Gastroesophageal sphincter (tissue), 3 donors: ENCODE results near the gene NGDN.

Experiments
- POLR2AphosphoS5 ChIP-seq: sonication (generic); formaldehyde crosslinking; IDR thresholded peaks from one replicate; pipeline ENCODE4 v1.6.1; 2017; ENCODE audit warnings: antibody characterized with exemption
- TF ChIP-seq, protein P1 (sequence below), 4 experiments: fragments of 200-600 bp in 2 of 4; fragments of 450-650 bp in 2 of 4; sonication (generic) in 1 of 4; IDR thresholded peaks; one replicate each; pipeline ENCODE4 v1.5.1; 2017 to 2019; ENCODE audit warnings: antibody characterized with exemption in 4 of 4, mild to moderate bottlenecking in 2 of 4, moderate library complexity in 2 of 4

DNA sequence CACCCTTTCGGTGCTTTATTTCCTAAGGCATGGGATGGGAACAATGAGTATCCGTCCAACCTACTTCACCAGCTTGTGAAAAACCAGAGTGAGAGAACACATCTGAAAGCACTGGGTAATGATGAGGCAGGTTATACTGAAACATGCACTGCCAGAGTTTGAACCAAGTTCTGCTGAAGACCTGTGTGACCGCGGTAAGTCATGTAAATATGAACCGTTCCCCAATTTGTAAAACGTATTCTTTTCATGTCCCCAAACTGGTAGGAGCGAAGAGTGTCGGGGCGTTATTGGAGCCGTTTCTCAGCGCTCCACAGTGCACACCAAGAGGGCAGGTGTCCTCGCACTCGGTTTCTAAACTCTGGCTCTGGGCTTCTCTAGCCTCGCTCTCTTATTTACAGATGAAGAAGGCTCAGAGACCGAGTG is 788 bp upstream of the NGDN start:
- no peak for TF ChIP-seq POLR2AphosphoS5
- TF ChIP-seq, protein P1, sequence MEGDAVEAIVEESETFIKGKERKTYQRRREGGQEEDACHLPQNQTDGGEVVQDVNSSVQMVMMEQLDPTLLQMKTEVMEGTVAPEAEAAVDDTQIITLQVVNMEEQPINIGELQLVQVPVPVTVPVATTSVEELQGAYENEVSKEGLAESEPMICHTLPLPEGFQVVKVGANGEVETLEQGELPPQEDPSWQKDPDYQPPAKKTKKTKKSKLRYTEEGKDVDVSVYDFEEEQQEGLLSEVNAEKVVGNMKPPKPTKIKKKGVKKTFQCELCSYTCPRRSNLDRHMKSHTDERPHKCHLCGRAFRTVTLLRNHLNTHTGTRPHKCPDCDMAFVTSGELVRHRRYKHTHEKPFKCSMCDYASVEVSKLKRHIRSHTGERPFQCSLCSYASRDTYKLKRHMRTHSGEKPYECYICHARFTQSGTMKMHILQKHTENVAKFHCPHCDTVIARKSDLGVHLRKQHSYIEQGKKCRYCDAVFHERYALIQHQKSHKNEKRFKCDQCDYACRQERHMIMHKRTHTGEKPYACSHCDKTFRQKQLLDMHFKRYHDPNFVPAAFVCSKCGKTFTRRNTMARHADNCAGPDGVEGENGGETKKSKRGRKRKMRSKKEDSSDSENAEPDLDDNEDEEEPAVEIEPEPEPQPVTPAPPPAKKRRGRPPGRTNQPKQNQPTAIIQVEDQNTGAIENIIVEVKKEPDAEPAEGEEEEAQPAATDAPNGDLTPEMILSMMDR (IDR thresholded peaks at IDR 0.05), result no peak
